PFSK-1 (cell line): ENCODE measurements around the gene TGFB2.

Experiments used
- FOXP2 ChIP-seq: optimal IDR thresholded peaks from 2 replicates; pipeline ENCODE3; 2011; ENCODE audit warnings: borderline replicate concordance, control low read depth, inconsistent platforms; ENCODE audit not compliant: insufficient read depth; ENCODE audit errors: extremely low read length, extremely low read depth
- POLR2AphosphoS5 ChIP-seq: IDR thresholded peaks from 2 replicates; pipeline ENCODE4 v1.6.1; 2012; ENCODE audit warnings: low read depth, mild to moderate bottlenecking, control low read depth, low read length, moderate library complexity
- REST ChIP-seq, 2 experiments: IDR thresholded peaks; 2 replicates each; pipeline versions ENCODE4 v1.6.1 to v1.8.0; 2011 to 2012; ENCODE audit warnings: low read depth in 2 of 2, low read length in 2 of 2, control low read depth in 1 of 2, inconsistent platforms in 1 of 2, mild to moderate bottlenecking in 1 of 2, moderate library complexity in 1 of 2; ENCODE audit not compliant: insufficient read depth in 1 of 2
- SIN3A ChIP-seq: IDR thresholded peaks from 2 replicates; pipeline ENCODE4 v1.6.1; 2012; ENCODE audit warnings: mild to moderate bottlenecking, low read length, moderate library complexity, borderline replicate concordance; ENCODE audit not compliant: insufficient read depth
- TAF1 ChIP-seq: IDR thresholded peaks from 2 replicates; pipeline ENCODE4 v1.6.1; 2012; ENCODE audit warnings: low read length, control low read depth, borderline replicate concordance; ENCODE audit not compliant: insufficient read depth

TGFB2 gene

DNA sequence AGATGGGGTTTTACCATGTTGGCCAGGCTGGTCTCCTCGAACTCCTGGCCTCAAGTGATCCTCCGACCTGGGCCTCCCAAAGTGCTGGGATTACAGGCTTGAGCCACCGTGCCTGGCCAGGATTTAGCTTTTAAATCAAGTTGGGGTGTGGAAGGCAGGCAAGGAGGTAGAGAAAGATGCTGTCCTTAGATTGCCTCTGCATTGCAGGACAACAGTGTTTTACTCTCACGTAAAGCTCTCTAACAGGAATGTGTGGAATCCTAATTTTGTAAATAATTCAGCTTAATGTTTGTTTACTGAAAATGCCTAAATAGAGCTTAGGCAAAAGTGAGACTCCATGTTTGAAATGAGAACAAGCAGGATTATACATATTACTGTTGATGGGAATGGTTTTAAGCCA lies 29.5 kb upstream of the TGFB2 start:
- no peak for TF ChIP-seq TAF1
- no peak for TF ChIP-seq SIN3A
- no peak for TF ChIP-seq REST (IDR thresholded peaks at IDR 0.05; ENCODE audit: insufficient read depth in 1 of 2, low read depth in 2 of 2, low read length in 2 of 2)
- TF ChIP-seq POLR2AphosphoS5: no peak
- TF ChIP-seq FOXP2: no peak

- TF ChIP-seq SIN3A: no peak
- no peak for TF ChIP-seq POLR2AphosphoS5
- TF ChIP-seq TAF1: no peak
- no peak for TF ChIP-seq FOXP2
- no peak for TF ChIP-seq REST (IDR thresholded peaks at IDR 0.05; ENCODE audit: insufficient read depth in 1 of 2, low read depth in 2 of 2, low read length in 2 of 2)
Observed at GRCh38 chr1:218317061-218317460, 28.1 kb upstream of the TGFB2 start.

- TF ChIP-seq FOXP2: no peak
- no peak for TF ChIP-seq REST (IDR thresholded peaks at IDR 0.05; ENCODE audit: insufficient read depth in 1 of 2, low read depth in 2 of 2, low read length in 2 of 2)
- TF ChIP-seq SIN3A: no peak
- TF ChIP-seq POLR2AphosphoS5: no peak
- TF ChIP-seq TAF1: no peak
Observed at GRCh38 chr1:218322762-218323161, 22.4 kb upstream of the TGFB2 start.

GRCh38 chr1:218323568-218324225 lies 21.4 kb upstream of the TGFB2 start:
- TF ChIP-seq POLR2AphosphoS5: no peak
- TF ChIP-seq SIN3A: no peak
- TF ChIP-seq TAF1: no peak
- TF ChIP-seq FOXP2: no peak
- TF ChIP-seq REST (IDR thresholded peaks at IDR 0.05; ENCODE audit: insufficient read depth in 1 of 2, low read depth in 2 of 2, low read length in 2 of 2): no peak

DNA sequence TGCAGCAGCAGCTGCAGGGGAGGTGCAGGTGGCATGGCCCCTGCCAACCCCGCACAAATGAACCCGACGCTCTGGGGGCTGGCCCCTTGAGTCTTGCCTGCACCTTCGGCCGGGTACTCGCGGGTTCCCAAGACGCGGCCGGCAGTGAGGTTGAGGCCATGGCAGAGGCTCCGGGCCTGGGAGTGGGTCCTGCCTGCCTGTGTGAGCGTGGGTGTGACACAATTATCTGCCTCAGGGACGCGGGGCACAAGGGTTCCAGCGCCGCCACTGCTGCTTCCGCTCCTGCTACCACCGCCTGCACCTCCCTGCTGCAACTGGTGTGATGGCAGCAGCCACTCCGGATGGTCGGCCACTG lies 20.9 kb upstream of the TGFB2 start:
- no peak for TF ChIP-seq POLR2AphosphoS5
- no peak for TF ChIP-seq SIN3A
- TF ChIP-seq REST (IDR thresholded peaks at IDR 0.05; ENCODE audit: insufficient read depth in 1 of 2, low read depth in 2 of 2, low read length in 2 of 2): no peak
- no peak for TF ChIP-seq TAF1
- no peak for TF ChIP-seq FOXP2
